ENCODE results near the gene EPB41L2. TPM values are rescaled to one million over a fixed set of nuclear protein-coding genes. Genes with fewer than 3 reads are reported as not detected.

The EPB41L2 gene
- total RNA-seq, 1 experiment from 2014 or later, result 74.8 TPM

GRCh38 chr6:131013495-131013894, 49.5 kb downstream of the EPB41L2 start:
- Histone ChIP-seq H3K4me1 (ENCODE audit: control insufficient read depth in 1 of 2, insufficient read depth in 2 of 2, low read length in 2 of 2) (no peaks in the 10 kb centered on the region), H2AFZ (ENCODE audit: low read depth, low read length, poor library complexity, severe bottlenecking) (no peak overlapping the region), H3K4me2 (ENCODE audit: low read length) (no peak overlapping the region), H3K9me2 (ENCODE audit: insufficient read depth) (no peaks in the 10 kb centered on the region), H3K9me3 (ENCODE audit: control insufficient read depth in 1 of 2, insufficient read depth in 1 of 2, low read depth in 1 of 2, low read length in 2 of 2) (peaks cover 0 to 2% of the 10 kb centered on the region in 2 experiments; a peak in 1 of 4 replicates), H4K20me1 (ENCODE audit: insufficient read depth) (no peaks in the 10 kb centered on the region), H3K79me2 (ENCODE audit: insufficient read depth, low read length) (peaks cover 52% of the 10 kb centered on the region), H3K27me3 (ENCODE audit: insufficient read depth, low read length) (no peaks in the 10 kb centered on the region), H3K36me3 (ENCODE audit: control insufficient read depth in 1 of 2, insufficient read depth in 2 of 2, low read length in 2 of 2) (no peaks in the 10 kb centered on the region), H3K4me3 (replicated peaks in 1 of 2; ENCODE audit: low read depth in 1 of 2, low read length in 2 of 2) (no peak overlapping the region), H3K9ac (ENCODE audit: low read length) (no peak overlapping the region), H3K27ac (ENCODE audit: low read depth, low read length) (no peak overlapping the region)
- ChIA-PET RAD21 (ENCODE audit: low non-redundant PET in 1 of 2, low total read pairs in 2 of 2, uncharacterized antibody in 2 of 2, unreplicated experiment in 2 of 2) (no interaction called here), POLR2A (no interaction called here), CTCF (no interaction called here)
- intact Hi-C loops (cut with micrococcal nuclease), result no loop called here
- no peak for ATAC-seq
- no peak for TF ChIP-seq EGR1 (IDR thresholded peaks at IDR 0.05; ENCODE audit: low read depth)
- no peak for TF ChIP-seq SIN3A (IDR thresholded peaks at IDR 0.05; ENCODE audit: low read depth)
- TF ChIP-seq, protein P1, sequence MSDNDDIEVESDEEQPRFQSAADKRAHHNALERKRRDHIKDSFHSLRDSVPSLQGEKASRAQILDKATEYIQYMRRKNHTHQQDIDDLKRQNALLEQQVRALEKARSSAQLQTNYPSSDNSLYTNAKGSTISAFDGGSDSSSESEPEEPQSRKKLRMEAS (IDR thresholded peaks at IDR 0.05), result no peak
- no peak for TF ChIP-seq SP1 (IDR thresholded peaks at IDR 0.05; ENCODE audit: low read depth)
- TF ChIP-seq EZH2phosphoT487 (IDR thresholded peaks at IDR 0.05; ENCODE audit: borderline replicate concordance), result no peak
- no peak for TF ChIP-seq ATF3 (IDR thresholded peaks at IDR 0.05)
- TF ChIP-seq CBX3 (IDR thresholded peaks at IDR 0.05; ENCODE audit: low read depth), result no peak
- no peak for TF ChIP-seq ELF1 (IDR thresholded peaks at IDR 0.05; ENCODE audit: borderline replicate concordance, low read depth)
- TF ChIP-seq, protein P2, sequence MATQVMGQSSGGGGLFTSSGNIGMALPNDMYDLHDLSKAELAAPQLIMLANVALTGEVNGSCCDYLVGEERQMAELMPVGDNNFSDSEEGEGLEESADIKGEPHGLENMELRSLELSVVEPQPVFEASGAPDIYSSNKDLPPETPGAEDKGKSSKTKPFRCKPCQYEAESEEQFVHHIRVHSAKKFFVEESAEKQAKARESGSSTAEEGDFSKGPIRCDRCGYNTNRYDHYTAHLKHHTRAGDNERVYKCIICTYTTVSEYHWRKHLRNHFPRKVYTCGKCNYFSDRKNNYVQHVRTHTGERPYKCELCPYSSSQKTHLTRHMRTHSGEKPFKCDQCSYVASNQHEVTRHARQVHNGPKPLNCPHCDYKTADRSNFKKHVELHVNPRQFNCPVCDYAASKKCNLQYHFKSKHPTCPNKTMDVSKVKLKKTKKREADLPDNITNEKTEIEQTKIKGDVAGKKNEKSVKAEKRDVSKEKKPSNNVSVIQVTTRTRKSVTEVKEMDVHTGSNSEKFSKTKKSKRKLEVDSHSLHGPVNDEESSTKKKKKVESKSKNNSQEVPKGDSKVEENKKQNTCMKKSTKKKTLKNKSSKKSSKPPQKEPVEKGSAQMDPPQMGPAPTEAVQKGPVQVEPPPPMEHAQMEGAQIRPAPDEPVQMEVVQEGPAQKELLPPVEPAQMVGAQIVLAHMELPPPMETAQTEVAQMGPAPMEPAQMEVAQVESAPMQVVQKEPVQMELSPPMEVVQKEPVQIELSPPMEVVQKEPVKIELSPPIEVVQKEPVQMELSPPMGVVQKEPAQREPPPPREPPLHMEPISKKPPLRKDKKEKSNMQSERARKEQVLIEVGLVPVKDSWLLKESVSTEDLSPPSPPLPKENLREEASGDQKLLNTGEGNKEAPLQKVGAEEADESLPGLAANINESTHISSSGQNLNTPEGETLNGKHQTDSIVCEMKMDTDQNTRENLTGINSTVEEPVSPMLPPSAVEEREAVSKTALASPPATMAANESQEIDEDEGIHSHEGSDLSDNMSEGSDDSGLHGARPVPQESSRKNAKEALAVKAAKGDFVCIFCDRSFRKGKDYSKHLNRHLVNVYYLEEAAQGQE (IDR thresholded peaks at IDR 0.05; ENCODE audit: low read depth), result no peak
- TF ChIP-seq SRF (IDR thresholded peaks at IDR 0.05; ENCODE audit: low read depth), result no peak
- TF ChIP-seq FOSL1 (IDR thresholded peaks at IDR 0.05; ENCODE audit: low read depth), result no peak
- no peak for TF ChIP-seq POLR2A (IDR thresholded peaks at IDR 0.05; ENCODE audit: borderline replicate concordance, extremely low read depth, insufficient read depth, insufficient read length)
- TF ChIP-seq CEBPB (IDR thresholded peaks at IDR 0.05; ENCODE audit: low read depth), result no peak
- TF ChIP-seq ZNF274 (IDR thresholded peaks at IDR 0.05; ENCODE audit: low read depth, low read length), result no peak
- no peak for DNase-seq (ENCODE audit: low read depth, low spot score)
- no TSS peak for BruUV-seq (replicated peaks)
